ENCODE measurements around the gene PRAMEF20. TPM values are rescaled to one million over a fixed set of nuclear protein-coding genes. Genes with fewer than 3 reads are reported as not detected.

Gene PRAMEF20
- polyA plus RNA-seq, 1 of the 3 experiments (the other 2 are of a cell fraction), result not detected

GRCh38 chr1:13443335-13443979, 33.2 kb downstream of the PRAMEF20 start (continued):
- no peak for TF ChIP-seq REST (IDR thresholded peaks at IDR 0.05; ENCODE audit: low read depth, low read length)
- no peak for TF ChIP-seq SIN3A (IDR thresholded peaks at IDR 0.05; ENCODE audit: borderline replicate concordance, low read depth, low read length)
- no peak for TF ChIP-seq TEAD4 (IDR thresholded peaks at IDR 0.05; ENCODE audit: borderline replicate concordance, insufficient read depth)
- TF ChIP-seq, protein P1, sequence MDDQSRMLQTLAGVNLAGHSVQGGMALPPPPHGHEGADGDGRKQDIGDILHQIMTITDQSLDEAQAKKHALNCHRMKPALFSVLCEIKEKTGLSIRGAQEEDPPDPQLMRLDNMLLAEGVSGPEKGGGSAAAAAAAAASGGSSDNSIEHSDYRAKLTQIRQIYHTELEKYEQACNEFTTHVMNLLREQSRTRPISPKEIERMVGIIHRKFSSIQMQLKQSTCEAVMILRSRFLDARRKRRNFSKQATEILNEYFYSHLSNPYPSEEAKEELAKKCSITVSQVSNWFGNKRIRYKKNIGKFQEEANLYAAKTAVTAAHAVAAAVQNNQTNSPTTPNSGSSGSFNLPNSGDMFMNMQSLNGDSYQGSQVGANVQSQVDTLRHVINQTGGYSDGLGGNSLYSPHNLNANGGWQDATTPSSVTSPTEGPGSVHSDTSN (IDR thresholded peaks at IDR 0.05), result no peak

- Histone ChIP-seq H3K27me3 (ENCODE audit: insufficient read depth) (no peaks in the 10 kb centered on the region), H4K20me1 (ENCODE audit: insufficient read depth) (no peaks in the 10 kb centered on the region), H3K9me3 (no peaks in the 10 kb centered on the region), H3K4me3 (ENCODE audit: low read depth in 2 of 2, low read length in 1 of 2) (no peak overlapping the region), H3K9ac (no peak overlapping the region), H3K4me2 (no peak overlapping the region), H3K36me3 (replicated peaks in 1 of 2; ENCODE audit: control insufficient read depth in 1 of 2, insufficient read depth in 2 of 2, low read length in 1 of 2) (no peaks in the 10 kb centered on the region), H3K4me1 (ENCODE audit: control insufficient read depth in 1 of 2, insufficient read depth in 2 of 2, low read depth in 1 of 2, low read length in 1 of 2) (no peaks in the 10 kb centered on the region), H3K9me2 (no peaks in the 10 kb centered on the region), H3F3A (replicated peaks; ENCODE audit: insufficient read depth) (no peaks in the 10 kb centered on the region), H3K79me2 (ENCODE audit: insufficient read depth) (no peaks in the 10 kb centered on the region), H3K27ac (ENCODE audit: low read depth in 2 of 2, low read length in 1 of 2) (no peak overlapping the region), H2AFZ (ENCODE audit: low read depth) (no peak overlapping the region)
- 2% methylated on average over 7 of the region's 7 CpGs for WGBS (ENCODE audit: low lambda C conversion rate)
- DNase-seq, result no peak
- ChIA-PET POLR2A (no interaction called here), CTCF (no interaction called here)
- TF ChIP-seq TCF12 (IDR thresholded peaks at IDR 0.05) (no peak), FOXJ3 (CRISPR knock-in tag; IDR thresholded peaks at IDR 0.05) (no peak), SIN3A (IDR thresholded peaks at IDR 0.05; ENCODE audit: borderline replicate concordance, low read depth, low read length) (no peak), RFX5 (IDR thresholded peaks at IDR 0.05; ENCODE audit: low read length) (no peak), REST (IDR thresholded peaks at IDR 0.05; ENCODE audit: low read depth, low read length) (no peak), EZH2phosphoT487 (IDR thresholded peaks at IDR 0.05; ENCODE audit: borderline replicate concordance, low read depth) (no peak)
- TF ChIP-seq, protein P2, sequence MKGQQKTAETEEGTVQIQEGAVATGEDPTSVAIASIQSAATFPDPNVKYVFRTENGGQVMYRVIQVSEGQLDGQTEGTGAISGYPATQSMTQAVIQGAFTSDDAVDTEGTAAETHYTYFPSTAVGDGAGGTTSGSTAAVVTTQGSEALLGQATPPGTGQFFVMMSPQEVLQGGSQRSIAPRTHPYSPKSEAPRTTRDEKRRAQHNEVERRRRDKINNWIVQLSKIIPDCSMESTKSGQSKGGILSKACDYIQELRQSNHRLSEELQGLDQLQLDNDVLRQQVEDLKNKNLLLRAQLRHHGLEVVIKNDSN (IDR thresholded peaks at IDR 0.05; ENCODE audit: borderline replicate concordance, low read depth), result no peak
Observed at GRCh38 chr1:13450204-13450603, 40.0 kb downstream of the PRAMEF20 start.

Data from SK-N-SH (cell line).